Liver (tissue), 9 donors: ENCODE data around the gene BRAF. TPM values are rescaled to one million over a fixed set of nuclear protein-coding genes. Genes with fewer than 3 reads are reported as not detected.
"Not testable (repeated sequence)": the region's sequence is repeated elsewhere in the genome, so short reads cannot be mapped to it uniquely, and the experiment has no call there.

Source experiments
- DNase-seq: peaks from one replicate; pipeline ENCODE4 v3.0.0-alpha.2; 2017; ENCODE audit warnings: low spot score
- H3K27ac ChIP-seq, 2 donors: one replicate each; pipeline ENCODE4 v1.7.0; 2013; ENCODE audit warnings: inconsistent platforms in 2 of 2, low read length in 2 of 2, control low read depth in 1 of 2, low read depth in 1 of 2, mild to moderate bottlenecking in 1 of 2
- H3K27me3 ChIP-seq, 4 donors: one replicate each; pipeline versions ENCODE4 v1.6.1 to v1.7.0; 2013; ENCODE audit warnings: low read length in 3 of 4, inconsistent platforms in 1 of 4, mild to moderate bottlenecking in 1 of 4, moderate library complexity in 1 of 4; ENCODE audit not compliant: control insufficient read depth in 4 of 4, insufficient read depth in 4 of 4
- H3K36me3 ChIP-seq, 4 donors: one replicate each; pipeline versions ENCODE4 v1.6.1 to v1.7.0; 2013; ENCODE audit warnings: low read length in 3 of 4, mild to moderate bottlenecking in 3 of 4, low read depth in 1 of 4, moderate library complexity in 1 of 4; ENCODE audit not compliant: control insufficient read depth in 4 of 4, insufficient read depth in 3 of 4
- H3K4me1 ChIP-seq, 4 donors: one replicate each; pipeline versions ENCODE4 v1.6.1 to v1.7.0; 2013; ENCODE audit warnings: low read length in 3 of 4, mild to moderate bottlenecking in 3 of 4, moderate library complexity in 1 of 4; ENCODE audit not compliant: control insufficient read depth in 4 of 4, insufficient read depth in 4 of 4
- H3K4me3 ChIP-seq, 3 donors: one replicate each; pipeline versions ENCODE4 v1.6.1 to v1.7.0; 2013; ENCODE audit warnings: low read length in 3 of 3, control low read depth in 1 of 3, low read depth in 1 of 3, mild to moderate bottlenecking in 1 of 3
- H3K9ac ChIP-seq, 2 donors: one replicate each; pipeline ENCODE4 v1.7.0; 2013; ENCODE audit warnings: low read length in 2 of 2, mild to moderate bottlenecking in 2 of 2, moderate library complexity in 2 of 2, control low read depth in 1 of 2, low read depth in 1 of 2
- H3K9me3 ChIP-seq, 4 donors: one replicate each; pipeline versions ENCODE4 v1.6.1 to v1.7.0; 2013; ENCODE audit warnings: low read length in 3 of 4; ENCODE audit not compliant: control insufficient read depth in 4 of 4
- ATF3 ChIP-seq: IDR thresholded peaks from 2 replicates; pipeline ENCODE4 v1.6.1; 2016; ENCODE audit warnings: antibody characterized with exemption
- CTCF ChIP-seq: fragments of 150-350 bp; IDR thresholded peaks from 2 replicates; pipeline ENCODE4 v1.5.1; 2017; ENCODE audit warnings: improper control_type of control experiment, low read depth, low read length; ENCODE audit not compliant: missing input control
- EGR1 ChIP-seq, 2 donors: IDR thresholded peaks; 2 replicates each; pipeline ENCODE4 v1.6.1; 2016 to 2018; ENCODE audit warnings: antibody characterized with exemption in 2 of 2, low read depth in 2 of 2
- FOXA1 ChIP-seq: IDR thresholded peaks from 2 replicates; pipeline ENCODE4 v1.6.1; 2016; ENCODE audit warnings: antibody characterized with exemption
- FOXA2 ChIP-seq: IDR thresholded peaks from 2 replicates; pipeline ENCODE4 v1.6.1; 2016; ENCODE audit warnings: antibody characterized with exemption
- GABPA ChIP-seq, 2 donors: IDR thresholded peaks in 1 of 2; conservative IDR thresholded peaks in 1 of 2; 2 replicates each; pipeline ENCODE4 v1.6.1; 2016; ENCODE audit warnings: antibody characterized with exemption in 2 of 2, mild to moderate bottlenecking in 1 of 2, moderate library complexity in 1 of 2
- HNF4G ChIP-seq: IDR thresholded peaks from 2 replicates; pipeline ENCODE4 v1.6.1; 2016; ENCODE audit warnings: antibody characterized with exemption
- JUND ChIP-seq, 2 donors: IDR thresholded peaks; 2 replicates each; pipeline ENCODE4 v1.6.1; 2016; ENCODE audit warnings: antibody characterized with exemption in 2 of 2
- MAX ChIP-seq: IDR thresholded peaks from 2 replicates; pipeline ENCODE4 v1.6.1; 2016; ENCODE audit warnings: antibody characterized with exemption
- NR2F2 ChIP-seq: IDR thresholded peaks from 2 replicates; pipeline ENCODE4 v1.6.1; 2016; ENCODE audit warnings: antibody characterized with exemption
- REST ChIP-seq: IDR thresholded peaks from 2 replicates; pipeline ENCODE4 v1.6.1; 2016; ENCODE audit warnings: antibody characterized with exemption, mild to moderate bottlenecking
- RXRA ChIP-seq, 2 donors: IDR thresholded peaks; 2 replicates each; pipeline ENCODE4 v1.6.1; 2017 to 2018; ENCODE audit warnings: antibody characterized with exemption in 2 of 2, mild to moderate bottlenecking in 1 of 2
- SP1 ChIP-seq: IDR thresholded peaks from 2 replicates; pipeline ENCODE4 v1.6.1; 2018; ENCODE audit warnings: antibody characterized with exemption, mild to moderate bottlenecking
- TAF1 ChIP-seq: conservative IDR thresholded peaks from 2 replicates; pipeline ENCODE4 v1.6.1; 2016; ENCODE audit warnings: antibody characterized with exemption, mild to moderate bottlenecking
- YY1 ChIP-seq: IDR thresholded peaks from 2 replicates; pipeline ENCODE4 v1.6.1; 2016; ENCODE audit warnings: antibody characterized with exemption, mild to moderate bottlenecking
- ZBTB33 ChIP-seq: IDR thresholded peaks from 2 replicates; pipeline ENCODE4 v1.6.1; 2016; ENCODE audit warnings: antibody characterized with exemption
- WGBS: extraction: QIAGEN DNeasy Blood & Tissue Kit; methylation state at CpG from one replicate; pipeline ENCODE4 v1.1.7; 2013; 5-methylcytosine and 5-hydroxymethylcytosine counted together
- polyA plus RNA-seq, 2 donors: library from polyadenylated mRNA; stranded (reverse) in 1 of 2; unstranded in 1 of 2; fragments of 200-250 nt in 1 of 2; fragments of >200 nt in 1 of 2; fragmentation: Nextera tagmentation in 1 of 2; extraction: Ambion mirVana in 1 of 2; gene quantifications; one replicate each; pipeline versions ENCODE4 v1.2.1 to v1.2.3, GENCODE V29; 2013 to 2015
- total RNA-seq, 2 donors: library from RNA; depleted of rRNA; stranded (reverse); fragments of >200 nt; gene quantifications; one replicate each; pipeline ENCODE4 v1.2.3, GENCODE V29; 2014
- donor health status: healthy.
- donor health status: healthy.
- donor health status: healthy.
- donor health status: healthy.
- donor health status: healthy.

Gene BRAF
- total and polyA plus RNA-seq, 4 donors = 2.6 to 21.9 (median 14.0) TPM

GRCh38 chr7:140769852-140770251, 154.9 kb downstream of the BRAF start:
- peaks cover 0 to 21% (median 15%) of the 10 kb centered on the region in 4 donors for H3K36me3 ChIP-seq
- H3K4me1 ChIP-seq = no peaks in the 10 kb centered on the region
- H3K27me3 ChIP-seq = no peaks in the 10 kb centered on the region
- TF ChIP-seq NR2F2 (no peak), REST (no peak), FOXA1 (no peak), ZBTB33 (no peak), MAX (no peak), TAF1 (no peak), EGR1 (IDR thresholded peaks at IDR 0.05; ENCODE audit: low read depth in 2 of 2) (no peak)
- H3K9ac ChIP-seq = no peak overlapping the region
- no peak overlapping the region for H3K27ac ChIP-seq
- WGBS = 98% methylated on average over 3 of the region's 3 CpGs
- no peak overlapping the region for H3K4me3 ChIP-seq
- no peak for DNase-seq
- no peaks in the 10 kb centered on the region for H3K9me3 ChIP-seq

- H3K36me3 ChIP-seq = peaks cover 0 to 13% (median 7%) of the 10 kb centered on the region in 4 donors
- H3K27ac ChIP-seq = no peak overlapping the region
- no peaks in the 10 kb centered on the region for H3K27me3 ChIP-seq
- H3K9me3 ChIP-seq = no peaks in the 10 kb centered on the region
- 98% methylated on average over 3 of the region's 3 CpGs for WGBS
- H3K4me1 ChIP-seq = no peaks in the 10 kb centered on the region
- H3K9ac ChIP-seq = no peak overlapping the region
- no peak for TF ChIP-seq RXRA (IDR thresholded peaks at IDR 0.05)
- TF ChIP-seq FOXA1 = no peak
- no peak for TF ChIP-seq CTCF
- TF ChIP-seq NR2F2 = no peak
- TF ChIP-seq YY1 = no peak
- TF ChIP-seq JUND (IDR thresholded peaks at IDR 0.05) = no peak
- no peak for TF ChIP-seq ATF3
- no peak for TF ChIP-seq HNF4G
- no peak for TF ChIP-seq SP1
- TF ChIP-seq GABPA (IDR thresholded peaks at IDR 0.05 in 1 of 2, conservative IDR thresholded peaks at IDR 0.05 in 1 of 2) = no peak
- no peak for TF ChIP-seq EGR1 (IDR thresholded peaks at IDR 0.05; ENCODE audit: low read depth in 2 of 2)
- TF ChIP-seq FOXA2 = no peak
- TF ChIP-seq MAX = no peak
- TF ChIP-seq TAF1 = no peak
- no peak for DNase-seq
- no peak overlapping the region for H3K4me3 ChIP-seq
Observed at GRCh38 chr7:140767418-140767817, 157.3 kb downstream of the BRAF start.

DNA sequence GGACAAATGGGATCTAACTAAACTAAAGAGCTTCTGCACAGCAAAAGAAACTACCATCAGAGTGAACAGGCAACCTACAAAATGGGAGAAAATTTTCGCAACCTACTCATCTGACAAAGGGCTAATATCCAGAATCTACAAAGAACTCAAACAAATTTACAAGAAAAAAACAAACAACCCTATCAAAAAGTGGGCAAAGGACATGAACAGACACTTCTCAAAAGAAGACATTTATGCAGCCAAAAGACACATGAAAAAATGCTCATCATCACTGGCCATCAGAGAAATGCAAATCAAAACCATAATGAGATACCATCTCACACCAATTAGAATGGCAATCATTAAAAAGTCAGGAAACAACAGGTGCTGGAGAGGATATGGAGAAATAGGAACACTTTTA, 159.3 kb downstream of the BRAF start:
- not testable (repeated sequence) for H3K9me3 ChIP-seq, H3K9ac ChIP-seq, H3K4me1 ChIP-seq, H3K36me3 ChIP-seq, H3K27me3 ChIP-seq, H3K27ac ChIP-seq, H3K4me3 ChIP-seq, DNase-seq
- no CpG with 5 or more reads among the region's 1 CpG for WGBS

GRCh38 chr7:140763166-140763565, 161.6 kb downstream of the BRAF start:
- H3K4me1 ChIP-seq, H3K27me3 ChIP-seq, H3K9ac ChIP-seq, DNase-seq, H3K4me3 ChIP-seq, H3K36me3 ChIP-seq, H3K27ac ChIP-seq, H3K9me3 ChIP-seq: not testable (repeated sequence)
- 98% methylated on average over 24 of the region's 25 CpGs for WGBS
